ENCODE data around the gene ZBTB7A.
A peak's percentile ranks its signal among the peaks of the same experiment; 100 is the strongest.

The ZBTB7A gene

GRCh38 chr19:4013886-4014540, 52.7 kb downstream of the ZBTB7A start:
- no peak overlapping the region for H3K27ac ChIP-seq (ENCODE audit: extremely low read depth, low read depth, low read length)
- CTCF ChIA-PET = no interaction called here
- POLR2A ChIA-PET = no interaction called here
- no peak for TF ChIP-seq ZNF223 (tag by site-specific recombination; IDR thresholded peaks at IDR 0.05)
- TF ChIP-seq ZNF76 (tag by site-specific recombination; IDR thresholded peaks at IDR 0.05; ENCODE audit: borderline replicate concordance, low read depth) = no peak
- TF ChIP-seq ZBTB17 (tag by site-specific recombination; IDR thresholded peaks at IDR 0.05) = no peak
- H3K9me3 ChIP-seq (ENCODE audit: control insufficient read depth, insufficient read depth, low read depth, low read length) = no peaks in the 10 kb centered on the region
- peaks cover 2% of the 10 kb centered on the region for H3K4me1 ChIP-seq (ENCODE audit: control insufficient read depth, insufficient read depth, low read length)
- peaks cover 3 to 64% of the 10 kb centered on the region in 2 experiments; a peak in 1 of 3 replicates for H3K36me3 ChIP-seq (ENCODE audit: control insufficient read depth in 2 of 2, insufficient read depth in 1 of 2, low read length in 2 of 2)
- H3K4me3 ChIP-seq (ENCODE audit: low read depth, low read length) = no peak overlapping the region

DNA sequence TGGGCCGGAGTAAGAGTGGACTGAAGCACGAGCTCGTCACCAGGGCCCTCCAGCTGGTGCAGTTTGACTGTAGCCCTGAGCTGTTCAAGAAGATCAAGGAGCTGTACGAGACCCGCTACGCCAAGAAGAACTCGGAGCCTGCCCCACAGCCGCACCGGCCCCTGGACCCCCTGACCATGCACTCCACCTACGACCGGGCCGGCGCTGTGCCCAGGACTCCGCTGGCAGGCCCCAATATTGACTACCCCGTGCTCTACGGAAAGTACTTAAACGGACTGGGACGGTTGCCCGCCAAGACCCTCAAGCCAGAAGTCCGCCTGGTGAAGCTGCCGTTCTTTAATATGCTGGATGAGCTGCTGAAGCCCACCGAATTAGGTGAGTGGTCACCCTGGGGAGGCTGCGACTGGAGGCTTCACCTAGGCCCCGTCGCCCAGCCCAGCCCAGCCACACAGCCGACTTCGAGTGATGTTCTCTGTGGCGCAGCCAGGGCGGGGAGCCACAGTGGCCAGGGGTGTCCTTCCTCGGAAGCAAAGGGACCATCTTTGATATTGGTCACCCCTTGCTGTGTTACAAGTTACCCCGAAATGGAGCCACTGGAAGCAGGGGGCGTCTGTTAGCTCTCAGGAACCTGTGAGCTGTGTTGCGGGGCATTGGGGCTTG, 53.6 kb downstream of the ZBTB7A start:
- ChIA-PET POLR2A (interaction anchor here (0.6 to 1.0 kb wide), 2 partner anchors 25 to 28 kb away, joined by 3 to 4 read pairs; partner anchors contain the start of gene EEF2), CTCF (no interaction called here)
- no peaks in the 10 kb centered on the region for H3K9me3 ChIP-seq (ENCODE audit: control insufficient read depth, insufficient read depth, low read depth, low read length)
- peaks cover 3 to 59% of the 10 kb centered on the region in 2 experiments; a peak in 1 of 3 replicates for H3K36me3 ChIP-seq (ENCODE audit: control insufficient read depth in 2 of 2, insufficient read depth in 1 of 2, low read length in 2 of 2)
- no peak overlapping the region for H3K4me3 ChIP-seq (ENCODE audit: low read depth, low read length)
- H3K4me1 ChIP-seq (ENCODE audit: control insufficient read depth, insufficient read depth, low read length) = peaks cover 10% of the 10 kb centered on the region
- TF ChIP-seq ZNF514 (tag by site-specific recombination; IDR thresholded peaks at IDR 0.05) (no peak), ZNF433 (tag by site-specific recombination; IDR thresholded peaks at IDR 0.05; ENCODE audit: low read depth) (no peak), ZNF707 (tag by site-specific recombination; IDR thresholded peaks at IDR 0.05) (no peak), ZNF133 (tag by site-specific recombination; IDR thresholded peaks at IDR 0.05) (no peak), ZNF114 (tag by site-specific recombination; IDR thresholded peaks at IDR 0.05) (no peak), PRDM6 (tag by site-specific recombination; IDR thresholded peaks at IDR 0.05) (no peak), ZNF138 (tag by site-specific recombination; IDR thresholded peaks at IDR 0.05; ENCODE audit: borderline replicate concordance) (no peak), ZNF335 (tag by site-specific recombination; conservative IDR thresholded peaks at IDR 0.05) (no peak), ZNF2 (tag by site-specific recombination; IDR thresholded peaks at IDR 0.05) (no peak)
- no peak overlapping the region for H3K27ac ChIP-seq (ENCODE audit: extremely low read depth, low read depth, low read length)

- ChIA-PET CTCF (no interaction called here), POLR2A (interaction anchor here (1.0 kb wide), 1 partner anchor 27 kb away, joined by 4 read pairs; the partner anchor contains the start of gene EEF2)
- H3K4me1 ChIP-seq (ENCODE audit: control insufficient read depth, insufficient read depth, low read length) = peaks cover 10% of the 10 kb centered on the region
- H3K27ac ChIP-seq (ENCODE audit: extremely low read depth, low read depth, low read length) = no peak overlapping the region
- TF ChIP-seq, protein P1, sequence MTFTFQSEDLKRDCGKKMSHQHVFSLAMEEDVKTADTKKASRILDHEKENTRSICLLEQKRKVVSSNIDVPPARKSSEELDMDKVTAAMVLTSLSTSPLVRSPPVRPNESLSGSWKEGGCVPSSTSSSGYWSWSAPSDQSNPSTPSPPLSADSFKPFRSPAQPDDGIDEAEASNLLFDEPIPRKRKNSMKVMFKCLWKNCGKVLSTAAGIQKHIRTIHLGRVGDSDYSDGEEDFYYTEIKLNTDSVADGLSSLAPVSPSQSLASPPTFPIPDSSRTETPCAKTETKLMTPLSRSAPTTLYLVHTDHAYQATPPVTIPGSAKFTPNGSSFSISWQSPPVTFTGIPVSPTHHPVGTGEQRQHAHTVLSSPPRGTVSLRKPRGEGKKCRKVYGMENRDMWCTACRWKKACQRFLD (tag by site-specific recombination; IDR thresholded peaks at IDR 0.05) = no peak
- TF ChIP-seq OVOL3 (tag by site-specific recombination; IDR thresholded peaks at IDR 0.05) (no peak), OSR2 (tag by site-specific recombination; IDR thresholded peaks at IDR 0.05) (peak; percentile 43; the same call in 1 of the 2 replicates), ZNF10 (tag by site-specific recombination; IDR thresholded peaks at IDR 0.05) (peak; percentile 69; the same call in 1 of the 2 replicates)
- H3K4me3 ChIP-seq (ENCODE audit: low read depth, low read length) = no peak overlapping the region
- H3K36me3 ChIP-seq (ENCODE audit: control insufficient read depth in 2 of 2, insufficient read depth in 1 of 2, low read length in 2 of 2) = peaks cover 0 to 57% of the 10 kb centered on the region in 2 experiments; a peak in 1 of 3 replicates
- no peaks in the 10 kb centered on the region for H3K9me3 ChIP-seq (ENCODE audit: control insufficient read depth, insufficient read depth, low read depth, low read length)
Measured at GRCh38 chr19:4012092-4012974, 54.4 kb downstream of the ZBTB7A start.

Data from HEK293 (cell line).